A549 treated with AZD9567 at 1 μM for 4 hours (cell line): ENCODE data around the gene CRADD. TPM values are rescaled to one million over a fixed set of nuclear protein-coding genes. Genes with fewer than 3 reads are reported as not detected.

Source experiments
- total RNA-seq: library from RNA; stranded (reverse); fragments of 200-300 nt; extraction: Qiagen RNA extraction; gene quantifications from 5 replicates; pipeline ENCODE4 v1.2.3, GENCODE V29; 2022; ENCODE audit not compliant: insufficient read depth

The CRADD gene
- total RNA-seq: 8.9 to 16.2 TPM (median 9.8 TPM) in 5 replicates

DNA sequence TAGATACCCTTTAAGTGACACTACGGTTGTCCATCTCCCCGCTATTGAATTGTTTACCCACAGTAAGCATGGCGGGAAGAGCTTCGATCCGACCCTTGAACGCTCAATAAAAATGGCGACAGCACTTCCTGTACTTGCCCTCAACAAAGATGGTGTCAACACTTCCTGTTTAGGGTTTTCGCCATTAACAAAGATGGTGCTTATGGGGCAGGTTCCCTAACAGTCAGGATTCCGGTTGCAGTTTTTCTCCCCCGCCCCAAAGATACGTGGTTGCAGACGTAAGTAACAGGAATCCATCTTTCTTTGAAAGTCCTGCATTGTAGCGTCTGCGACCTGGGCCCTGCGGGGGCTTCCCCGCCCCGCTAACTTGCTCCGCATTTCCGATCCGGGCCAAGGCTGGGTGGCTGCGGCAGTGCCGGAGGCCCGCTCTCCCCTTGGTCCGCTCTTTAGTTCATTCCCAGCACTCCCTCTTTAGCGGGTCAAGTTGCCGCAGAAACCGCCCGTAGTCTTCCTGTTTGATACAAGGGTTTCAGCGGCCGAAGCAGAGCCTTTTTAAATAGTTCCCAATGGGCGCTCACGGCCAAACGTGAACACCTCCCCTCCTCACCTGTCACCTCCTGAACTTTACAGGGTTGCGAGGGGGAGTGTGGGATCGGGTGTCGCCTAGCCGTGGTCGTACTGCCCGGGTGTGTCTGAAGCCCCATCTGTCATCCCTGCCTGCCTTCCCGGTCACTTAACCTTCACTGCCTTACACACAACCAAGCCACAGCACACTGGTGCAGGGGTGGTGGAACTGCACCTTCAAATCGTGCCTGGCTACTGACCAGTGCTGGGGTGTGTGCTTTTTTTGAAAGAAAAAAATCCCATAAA lies at the start of gene CRADD:
TSS of gene CRADD (plus strand) at position 181 of the 870 bp plus-strand sequence.

Other genes starting within 250 kb of the CRADD start
- 153 to 163 TPM (median 161 TPM) in 5 replicates for gene UBE2N, start 235.4 kb upstream of the CRADD start, total RNA-seq
- 46.9 to 55.8 TPM (median 53.3 TPM) in 5 replicates for gene MRPL42, start 209.9 kb upstream of the CRADD start, total RNA-seq
- 11.9 to 18.8 TPM (median 17.6 TPM) in 5 replicates for gene SOCS2, start 104.7 kb upstream of the CRADD start, total RNA-seq